ENCODE results near the gene ACTN4. TPM values are rescaled to one million over a fixed set of nuclear protein-coding genes. Genes with fewer than 3 reads are reported as not detected.

The ACTN4 gene
- total RNA-seq, 5 donors from 2014 or later (not counting 1 experiment from before 2014, with no cell fraction given), result 100.0 to 201 (median 175) TPM

GRCh38 chr19:38644719-38645118 is 2.7 kb upstream of the ACTN4 start:
- Mint-ChIP-seq H3K27ac (no peak overlapping the region), H3K27me3 (peaks cover 5 to 17% of the 10 kb centered on the region in 2 donors), H3K4me3 (no peak overlapping the region), H3K4me1 (peaks cover 20 to 24% (median 24%) of the 10 kb centered on the region in 3 donors), H3K36me3 (no peaks in the 10 kb centered on the region), H3K9me3 (no peaks in the 10 kb centered on the region)
- ATAC-seq (replicated peaks in 1 of 4), result no peak
- H3K36me3 ChIP-seq (ENCODE audit: control insufficient read depth in 2 of 2, extremely low read depth in 1 of 2, insufficient read depth in 1 of 2, low read length in 1 of 2), result no peaks in the 10 kb centered on the region
- no peaks in the 10 kb centered on the region for H3K9me3 ChIP-seq
- H3K27ac ChIP-seq (ENCODE audit: low read length), result no peak overlapping the region
- H3K4me1 ChIP-seq (ENCODE audit: control insufficient read depth in 1 of 2, extremely low read depth in 1 of 2, insufficient read depth in 2 of 2, low read length in 2 of 2), result peaks cover 18 to 25% of the 10 kb centered on the region in 2 experiments
- ChIA-PET POLR2A (no interaction called here), CTCF (interaction anchor here in 1 of 2 donors (1.8 kb wide), 1 partner anchor 10 kb away, joined by 8 read pairs; no protein-coding TSS in a partner anchor)
- peaks cover 0 to 16% of the 10 kb centered on the region in 2 experiments for H3K27me3 ChIP-seq (replicated peaks in 1 of 2; ENCODE audit: control insufficient read depth in 2 of 2, extremely low read depth in 1 of 2, insufficient read depth in 2 of 2, low read length in 1 of 2)
- 100% methylated on average over 2 of the region's 8 CpGs for WGBS (ENCODE audit: insufficient coverage)
- no peak overlapping the region for H3K4me3 ChIP-seq (ENCODE audit: control insufficient read depth in 1 of 2, extremely low read depth in 1 of 2, low read length in 1 of 2)
- no peak for DNase-seq

GRCh38 chr19:38647966-38648768 is 718 bp downstream of the ACTN4 start:
- H3K9me3 ChIP-seq, result no peaks in the 10 kb centered on the region
- peak overlapping the region; percentile 16 to 59 for H3K27ac Mint-ChIP-seq
- H3K27ac ChIP-seq (ENCODE audit: low read length), result peak overlapping the region; percentile 18
- ChIA-PET CTCF (interaction anchor here in 1 of 2 donors (0.6 to 2.2 kb wide), 8 partner anchors 8 to 245 kb away, joined by 3 to 15 read pairs (median 6); partner anchors contain the start of genes ECH1 and FAM98C), POLR2A (interaction anchor here (0.5 to 0.9 kb wide), 7 partner anchors 8 to 184 kb away, joined by 3 to 6 read pairs (median 4); no protein-coding TSS in a partner anchor)
- no peaks in the 10 kb centered on the region for H3K36me3 ChIP-seq (ENCODE audit: control insufficient read depth in 2 of 2, extremely low read depth in 1 of 2, insufficient read depth in 1 of 2, low read length in 1 of 2)
- peaks cover 39 to 54% (median 41%) of the 10 kb centered on the region in 3 donors for H3K4me1 Mint-ChIP-seq
- H3K4me1 ChIP-seq (ENCODE audit: control insufficient read depth in 1 of 2, extremely low read depth in 1 of 2, insufficient read depth in 2 of 2, low read length in 2 of 2), result peaks cover 21 to 47% of the 10 kb centered on the region in 2 experiments
- ATAC-seq (replicated peaks in 1 of 4) (no peak), DNase-seq (no peak)
- under 1% methylated on average over 19 of the region's 19 CpGs for WGBS (ENCODE audit: insufficient coverage)
- H3K27me3 Mint-ChIP-seq, result peaks cover 9 to 26% of the 10 kb centered on the region in 2 donors
- peak overlapping the region; percentile 87 to 90 for H3K4me3 ChIP-seq (ENCODE audit: control insufficient read depth in 1 of 2, extremely low read depth in 1 of 2, low read length in 1 of 2)
- H3K9me3 Mint-ChIP-seq, result no peaks in the 10 kb centered on the region
- H3K36me3 Mint-ChIP-seq, result no peaks in the 10 kb centered on the region
- H3K4me3 Mint-ChIP-seq, result peak overlapping the region; percentile 88 to 98 (median 91)
- peaks cover 0 to 28% of the 10 kb centered on the region in 2 experiments for H3K27me3 ChIP-seq (replicated peaks in 1 of 2; ENCODE audit: control insufficient read depth in 2 of 2, extremely low read depth in 1 of 2, insufficient read depth in 2 of 2, low read length in 1 of 2)

- Histone ChIP-seq H3K27me3 (replicated peaks in 1 of 2; ENCODE audit: control insufficient read depth in 2 of 2, extremely low read depth in 1 of 2, insufficient read depth in 2 of 2, low read length in 1 of 2) (peaks cover 0 to 28% of the 10 kb centered on the region in 2 experiments), H3K4me3 (ENCODE audit: control insufficient read depth in 1 of 2, extremely low read depth in 1 of 2, low read length in 1 of 2) (peak overlapping the region; percentile 87 to 90), H3K27ac (ENCODE audit: low read length) (no peak overlapping the region), H3K4me1 (ENCODE audit: control insufficient read depth in 1 of 2, extremely low read depth in 1 of 2, insufficient read depth in 2 of 2, low read length in 2 of 2) (peaks cover 21 to 47% of the 10 kb centered on the region in 2 experiments), H3K36me3 (ENCODE audit: control insufficient read depth in 2 of 2, extremely low read depth in 1 of 2, insufficient read depth in 1 of 2, low read length in 1 of 2) (no peaks in the 10 kb centered on the region), H3K9me3 (no peaks in the 10 kb centered on the region)
- DNase-seq, result no peak
- H3K27ac Mint-ChIP-seq, result peak overlapping the region; percentile 16 to 59
- CTCF ChIA-PET, result interaction anchor here in 1 of 2 donors (1.0 kb wide), 1 partner anchor 14 kb away, joined by 3 read pairs; no protein-coding TSS in a partner anchor
- peak overlapping the region; percentile 88 to 98 (median 91) for H3K4me3 Mint-ChIP-seq
- WGBS (ENCODE audit: insufficient coverage), result 7% methylated on average over 13 of the region's 13 CpGs
- H3K9me3 Mint-ChIP-seq, result no peaks in the 10 kb centered on the region
- H3K36me3 Mint-ChIP-seq, result peaks cover 5% of the 10 kb centered on the region
- H3K4me1 Mint-ChIP-seq, result peaks cover 46 to 60% (median 48%) of the 10 kb centered on the region in 3 donors
- H3K27me3 Mint-ChIP-seq, result peaks cover 12 to 31% of the 10 kb centered on the region in 2 donors
- ATAC-seq (replicated peaks in 1 of 4), result no peak
- POLR2A ChIA-PET, result no interaction called here
Measured at GRCh38 chr19:38648769-38649304, 1.4 kb downstream of the ACTN4 start.

DNA sequence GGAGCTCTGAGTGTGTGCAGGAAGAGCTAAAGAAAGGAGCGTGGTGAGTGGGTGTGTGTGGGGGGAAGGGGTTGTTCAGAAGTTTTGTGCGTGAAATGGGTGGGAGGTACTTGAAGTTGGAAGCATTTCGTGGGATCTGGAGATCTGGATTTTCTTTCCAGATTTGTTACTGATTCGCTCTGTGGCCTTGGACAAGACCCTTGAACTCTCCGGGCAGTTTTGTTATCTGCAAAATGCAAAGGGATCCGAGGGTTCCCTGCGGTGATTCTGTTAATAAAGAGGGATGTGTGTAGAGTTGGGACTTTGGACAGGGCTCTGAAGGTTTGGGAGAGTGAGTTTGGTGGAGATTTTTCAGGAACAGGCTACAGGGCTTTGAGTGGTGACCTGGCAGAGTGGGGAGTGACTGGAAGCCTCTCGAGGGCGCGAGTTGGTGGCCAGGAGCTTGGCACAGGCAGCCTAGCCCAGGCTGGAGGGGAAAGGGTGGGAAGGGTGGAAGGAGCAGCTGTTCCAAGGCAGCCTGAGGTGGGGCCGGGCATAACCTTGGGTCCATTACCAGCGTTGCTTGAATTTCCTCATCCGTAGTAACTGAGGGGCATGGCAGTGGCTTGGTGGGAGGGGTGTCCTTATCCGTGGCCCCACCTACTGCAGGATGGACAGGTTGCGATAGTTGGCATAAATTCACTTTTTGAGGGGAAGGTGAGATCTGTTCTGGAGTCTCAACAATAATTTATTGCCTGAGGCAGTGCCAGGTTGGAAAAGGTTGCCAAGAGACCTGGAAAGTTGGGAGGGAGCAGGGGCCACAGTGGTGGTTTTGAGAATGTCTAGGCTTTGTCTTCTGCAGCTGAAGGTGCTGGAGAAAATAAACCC is 2.1 kb downstream of the ACTN4 start:
- 49% methylated on average over 11 of the region's 15 CpGs for WGBS (ENCODE audit: insufficient coverage)
- peak overlapping the region; percentile 32 to 90 for H3K4me3 ChIP-seq (ENCODE audit: control insufficient read depth in 1 of 2, extremely low read depth in 1 of 2, low read length in 1 of 2)

GRCh38 chr19:38650172-38650775 is 2.8 kb downstream of the ACTN4 start:
- peak overlapping the region in 1 of 2 donors; percentile 74 for H3K27ac Mint-ChIP-seq
- peaks cover 28 to 57% of the 10 kb centered on the region in 2 experiments for H3K4me1 ChIP-seq (ENCODE audit: control insufficient read depth in 1 of 2, extremely low read depth in 1 of 2, insufficient read depth in 2 of 2, low read length in 2 of 2)

More for the DNA sequence above, 2.1 kb downstream of the ACTN4 start:
- no peaks in the 10 kb centered on the region for H3K9me3 Mint-ChIP-seq
- peaks cover 12 to 31% of the 10 kb centered on the region in 2 donors for H3K27me3 Mint-ChIP-seq
- H3K27me3 ChIP-seq (replicated peaks in 1 of 2; ENCODE audit: control insufficient read depth in 2 of 2, extremely low read depth in 1 of 2, insufficient read depth in 2 of 2, low read length in 1 of 2), result peaks cover 0 to 28% of the 10 kb centered on the region in 2 experiments
- ATAC-seq (replicated peaks in 1 of 4) (no peak), DNase-seq (no peak)
- no peaks in the 10 kb centered on the region for H3K9me3 ChIP-seq
- peaks cover 21 to 50% of the 10 kb centered on the region in 2 experiments for H3K4me1 ChIP-seq (ENCODE audit: control insufficient read depth in 1 of 2, extremely low read depth in 1 of 2, insufficient read depth in 2 of 2, low read length in 2 of 2)
- H3K27ac Mint-ChIP-seq, result peak overlapping the region; percentile 13 to 50
- H3K27ac ChIP-seq (ENCODE audit: low read length), result peak overlapping the region; percentile 24
- peaks cover 50 to 63% (median 50%) of the 10 kb centered on the region in 3 donors for H3K4me1 Mint-ChIP-seq
- CTCF ChIA-PET, result interaction anchor here (0.7 to 1.0 kb wide), 2 partner anchors 15 to 131 kb away, joined by 3 read pairs; no protein-coding TSS in a partner anchor
- POLR2A ChIA-PET, result no interaction called here
- peaks cover 9% of the 10 kb centered on the region for H3K36me3 Mint-ChIP-seq
- H3K36me3 ChIP-seq (ENCODE audit: control insufficient read depth in 2 of 2, extremely low read depth in 1 of 2, insufficient read depth in 1 of 2, low read length in 1 of 2), result no peaks in the 10 kb centered on the region
- peak overlapping the region; percentile 88 to 98 (median 91) for H3K4me3 Mint-ChIP-seq

More at GRCh38 chr19:38650172-38650775, 2.8 kb downstream of the ACTN4 start:
- Mint-ChIP-seq H3K4me1 (peaks cover 57 to 70% (median 58%) of the 10 kb centered on the region in 3 donors), H3K4me3 (peak overlapping the region; percentile 88 to 98 (median 91)), H3K36me3 (peaks cover 11% of the 10 kb centered on the region), H3K9me3 (no peaks in the 10 kb centered on the region), H3K27me3 (peaks cover 12 to 31% of the 10 kb centered on the region in 2 donors)
- no peak for DNase-seq
- no peaks in the 10 kb centered on the region for H3K36me3 ChIP-seq (ENCODE audit: control insufficient read depth in 2 of 2, extremely low read depth in 1 of 2, insufficient read depth in 1 of 2, low read length in 1 of 2)
- ChIA-PET POLR2A (no interaction called here), CTCF (interaction anchor here in 1 of 2 donors (0.7 kb wide), 1 partner anchor 132 kb away, joined by 3 read pairs; no protein-coding TSS in a partner anchor)
- WGBS (ENCODE audit: insufficient coverage), result no CpG with 5 or more reads among the region's 8 CpGs
- peaks cover 0 to 31% of the 10 kb centered on the region in 2 experiments for H3K27me3 ChIP-seq (replicated peaks in 1 of 2; ENCODE audit: control insufficient read depth in 2 of 2, extremely low read depth in 1 of 2, insufficient read depth in 2 of 2, low read length in 1 of 2)
- H3K9me3 ChIP-seq, result no peaks in the 10 kb centered on the region
- H3K4me3 ChIP-seq (ENCODE audit: control insufficient read depth in 1 of 2, extremely low read depth in 1 of 2, low read length in 1 of 2), result peak overlapping the region in 1 of 2 donors; percentile 90
- H3K27ac ChIP-seq (ENCODE audit: low read length), result no peak overlapping the region
- no peak for ATAC-seq (replicated peaks in 1 of 4)

All from T-cell (primary cell).